ENCODE data around the gene FCER2. TPM values are rescaled to one million over a fixed set of nuclear protein-coding genes. Genes with fewer than 3 reads are reported as not detected.

Gene FCER2
- total RNA-seq, 1 experiment from 2014 or later, result 0.15 TPM

DNA sequence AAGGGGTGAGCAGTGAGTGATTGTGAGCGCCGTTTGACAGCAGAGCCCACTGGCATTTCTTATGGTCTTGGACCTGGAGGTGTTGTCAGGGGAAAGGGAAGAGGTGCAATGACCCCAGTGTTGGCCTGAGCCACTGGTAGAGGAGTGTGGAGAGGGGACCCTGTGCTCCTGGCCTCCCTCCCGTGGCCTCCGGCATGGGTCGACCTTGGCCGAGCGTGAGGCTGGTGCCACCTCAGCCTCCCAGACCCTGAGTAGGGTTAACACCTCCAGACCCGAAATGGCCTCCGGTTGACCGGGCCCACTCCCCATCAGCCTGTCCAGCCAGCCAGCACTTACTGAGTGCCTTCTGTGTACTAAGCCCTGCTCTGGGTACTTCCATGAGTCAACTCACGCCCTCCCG is 14.8 kb downstream of the FCER2 start:
- TF ChIP-seq TCF7L2 (IDR thresholded peaks at IDR 0.05; ENCODE audit: low read depth, low read length) (no peak), POLR2AphosphoS5 (IDR thresholded peaks at IDR 0.05; ENCODE audit: low read depth, low read length) (no peak), SIN3A (IDR thresholded peaks at IDR 0.05; ENCODE audit: borderline replicate concordance, insufficient read depth, low read depth, low read length) (no peak)
- TF ChIP-seq, protein P1, sequence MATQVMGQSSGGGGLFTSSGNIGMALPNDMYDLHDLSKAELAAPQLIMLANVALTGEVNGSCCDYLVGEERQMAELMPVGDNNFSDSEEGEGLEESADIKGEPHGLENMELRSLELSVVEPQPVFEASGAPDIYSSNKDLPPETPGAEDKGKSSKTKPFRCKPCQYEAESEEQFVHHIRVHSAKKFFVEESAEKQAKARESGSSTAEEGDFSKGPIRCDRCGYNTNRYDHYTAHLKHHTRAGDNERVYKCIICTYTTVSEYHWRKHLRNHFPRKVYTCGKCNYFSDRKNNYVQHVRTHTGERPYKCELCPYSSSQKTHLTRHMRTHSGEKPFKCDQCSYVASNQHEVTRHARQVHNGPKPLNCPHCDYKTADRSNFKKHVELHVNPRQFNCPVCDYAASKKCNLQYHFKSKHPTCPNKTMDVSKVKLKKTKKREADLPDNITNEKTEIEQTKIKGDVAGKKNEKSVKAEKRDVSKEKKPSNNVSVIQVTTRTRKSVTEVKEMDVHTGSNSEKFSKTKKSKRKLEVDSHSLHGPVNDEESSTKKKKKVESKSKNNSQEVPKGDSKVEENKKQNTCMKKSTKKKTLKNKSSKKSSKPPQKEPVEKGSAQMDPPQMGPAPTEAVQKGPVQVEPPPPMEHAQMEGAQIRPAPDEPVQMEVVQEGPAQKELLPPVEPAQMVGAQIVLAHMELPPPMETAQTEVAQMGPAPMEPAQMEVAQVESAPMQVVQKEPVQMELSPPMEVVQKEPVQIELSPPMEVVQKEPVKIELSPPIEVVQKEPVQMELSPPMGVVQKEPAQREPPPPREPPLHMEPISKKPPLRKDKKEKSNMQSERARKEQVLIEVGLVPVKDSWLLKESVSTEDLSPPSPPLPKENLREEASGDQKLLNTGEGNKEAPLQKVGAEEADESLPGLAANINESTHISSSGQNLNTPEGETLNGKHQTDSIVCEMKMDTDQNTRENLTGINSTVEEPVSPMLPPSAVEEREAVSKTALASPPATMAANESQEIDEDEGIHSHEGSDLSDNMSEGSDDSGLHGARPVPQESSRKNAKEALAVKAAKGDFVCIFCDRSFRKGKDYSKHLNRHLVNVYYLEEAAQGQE (IDR thresholded peaks at IDR 0.05; ENCODE audit: insufficient read depth in 1 of 2, low read depth in 2 of 2, low read length in 1 of 2), result no peak
- TF ChIP-seq, protein P2, sequence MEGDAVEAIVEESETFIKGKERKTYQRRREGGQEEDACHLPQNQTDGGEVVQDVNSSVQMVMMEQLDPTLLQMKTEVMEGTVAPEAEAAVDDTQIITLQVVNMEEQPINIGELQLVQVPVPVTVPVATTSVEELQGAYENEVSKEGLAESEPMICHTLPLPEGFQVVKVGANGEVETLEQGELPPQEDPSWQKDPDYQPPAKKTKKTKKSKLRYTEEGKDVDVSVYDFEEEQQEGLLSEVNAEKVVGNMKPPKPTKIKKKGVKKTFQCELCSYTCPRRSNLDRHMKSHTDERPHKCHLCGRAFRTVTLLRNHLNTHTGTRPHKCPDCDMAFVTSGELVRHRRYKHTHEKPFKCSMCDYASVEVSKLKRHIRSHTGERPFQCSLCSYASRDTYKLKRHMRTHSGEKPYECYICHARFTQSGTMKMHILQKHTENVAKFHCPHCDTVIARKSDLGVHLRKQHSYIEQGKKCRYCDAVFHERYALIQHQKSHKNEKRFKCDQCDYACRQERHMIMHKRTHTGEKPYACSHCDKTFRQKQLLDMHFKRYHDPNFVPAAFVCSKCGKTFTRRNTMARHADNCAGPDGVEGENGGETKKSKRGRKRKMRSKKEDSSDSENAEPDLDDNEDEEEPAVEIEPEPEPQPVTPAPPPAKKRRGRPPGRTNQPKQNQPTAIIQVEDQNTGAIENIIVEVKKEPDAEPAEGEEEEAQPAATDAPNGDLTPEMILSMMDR (IDR thresholded peaks at IDR 0.05), result no peak
- BruUV-seq (replicated peaks), result no TSS peak
- Histone ChIP-seq H3K27ac (ENCODE audit: low read length) (no peak overlapping the region), H3K9me3 (ENCODE audit: control insufficient read depth, insufficient read depth, low read depth, low read length) (no peaks in the 10 kb centered on the region), H3K4me3 (ENCODE audit: low read depth in 2 of 2, low read length in 2 of 2) (no peak overlapping the region), H3K36me3 (ENCODE audit: control insufficient read depth, insufficient read depth, low read length) (no peaks in the 10 kb centered on the region), H3K4me1 (ENCODE audit: control insufficient read depth, insufficient read depth, low read length) (no peaks in the 10 kb centered on the region), H3K27me3 (ENCODE audit: control insufficient read depth, insufficient read depth, low read length) (no peaks in the 10 kb centered on the region)
- intact Hi-C loops (cut with micrococcal nuclease; ENCODE audit: unreplicated experiment) (no loop called here), in situ Hi-C loops (cut with HindIII; ENCODE audit: low pct_unique_long_range_greater_than_20kb, low sequenced_read_pairs) (no loop called here)
- ATAC-seq (no peak), DNase-seq (ENCODE audit: low read depth, low spot score) (no peak)
- ChIA-PET CTCF (no interaction called here), POLR2A (no interaction called here)

DNA sequence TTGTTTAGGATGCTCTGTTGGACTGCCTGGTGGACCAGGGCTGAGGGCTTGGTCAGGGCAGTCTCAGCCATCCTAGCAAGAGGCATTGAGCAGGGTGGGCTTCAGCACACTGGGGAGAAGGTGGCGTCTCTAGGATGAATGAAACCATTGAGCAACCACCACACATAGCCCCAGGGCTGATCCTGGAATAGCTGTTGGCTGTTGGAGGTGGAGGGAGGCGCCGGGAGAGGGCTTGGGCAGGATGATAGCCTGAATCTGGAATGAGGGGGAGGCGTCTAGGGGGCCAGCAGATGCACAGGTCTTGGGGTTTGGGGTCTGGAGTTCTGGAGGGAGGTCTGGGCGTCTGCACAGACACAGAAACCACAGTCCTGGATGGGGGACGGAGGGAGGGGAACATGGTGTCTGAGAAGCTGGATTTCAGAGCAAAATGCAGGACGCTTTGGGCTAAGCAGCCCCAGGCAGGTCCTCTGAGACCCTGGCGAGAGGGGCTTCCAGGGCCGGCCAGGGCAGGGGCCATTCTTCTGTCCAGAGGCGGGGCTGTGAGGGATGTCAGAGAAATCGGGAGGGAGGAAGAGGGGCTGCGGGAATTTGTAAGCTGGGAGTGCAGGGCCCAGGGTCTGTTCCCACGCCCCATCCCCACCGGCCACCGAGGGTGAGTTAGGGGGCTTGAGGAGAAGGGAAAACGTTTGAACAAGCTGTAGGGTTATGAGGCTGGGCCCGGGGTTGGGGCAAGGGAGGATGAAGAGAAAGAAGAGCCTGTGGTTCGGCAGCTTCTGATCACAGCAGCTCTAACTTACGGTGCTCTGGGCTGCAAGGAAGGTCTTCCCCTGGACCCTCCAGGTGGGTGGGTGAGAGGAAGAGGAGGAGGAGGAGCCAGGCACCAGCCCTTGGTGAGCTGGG is 16.1 kb downstream of the FCER2 start:
- no TSS peak for BruUV-seq (replicated peaks)
- H3K9me3 ChIP-seq (ENCODE audit: control insufficient read depth, insufficient read depth, low read depth, low read length), result no peaks in the 10 kb centered on the region
- TF ChIP-seq, protein P2 (IDR thresholded peaks at IDR 0.05), result no peak
- TF ChIP-seq, protein P1 (IDR thresholded peaks at IDR 0.05; ENCODE audit: insufficient read depth in 1 of 2, low read depth in 2 of 2, low read length in 1 of 2), result no peak
- no peak for TF ChIP-seq POLR2AphosphoS5 (IDR thresholded peaks at IDR 0.05; ENCODE audit: low read depth, low read length)
- no peak for TF ChIP-seq TCF7L2 (IDR thresholded peaks at IDR 0.05; ENCODE audit: low read depth, low read length)
- no peak for TF ChIP-seq SIN3A (IDR thresholded peaks at IDR 0.05; ENCODE audit: borderline replicate concordance, insufficient read depth, low read depth, low read length)
- CTCF ChIA-PET, result no interaction called here
- in situ Hi-C loops (cut with HindIII; ENCODE audit: low pct_unique_long_range_greater_than_20kb, low sequenced_read_pairs) (no loop called here), intact Hi-C loops (cut with micrococcal nuclease; ENCODE audit: unreplicated experiment) (no loop called here)
- POLR2A ChIA-PET, result interaction anchor here (0.7 kb wide), 1 partner anchor 573 kb away, joined by 3 read pairs; no protein-coding TSS in a partner anchor
- DNase-seq (ENCODE audit: low read depth, low spot score), result no peak
- H3K4me3 ChIP-seq (ENCODE audit: low read depth in 2 of 2, low read length in 2 of 2), result no peak overlapping the region
- H3K36me3 ChIP-seq (ENCODE audit: control insufficient read depth, insufficient read depth, low read length), result no peaks in the 10 kb centered on the region; the same call in 1 of the 2 replicates
- no peak overlapping the region for H3K27ac ChIP-seq (ENCODE audit: low read length)
- no peaks in the 10 kb centered on the region for H3K27me3 ChIP-seq (ENCODE audit: control insufficient read depth, insufficient read depth, low read length)
- no peaks in the 10 kb centered on the region for H3K4me1 ChIP-seq (ENCODE audit: control insufficient read depth, insufficient read depth, low read length)
- ATAC-seq, result no peak
